ENCODE data around the gene INIP.

INIP gene

GRCh38 chr9:112717661-112718331, at the start of gene INIP:
Gene INIP (minus strand): TSS chr9:112718117. CDS start chr9:112716485, 1,632 bp downstream.
- peak; percentile 86 for DNase-seq (ENCODE audit: low spot score)

- no peak for DNase-seq (ENCODE audit: low spot score)
These were observed 47.4 kb upstream of the INIP start for GRCh38 chr9:112765281-112765680.

GRCh38 chr9:112764837-112765236, 46.9 kb upstream of the INIP start:
- DNase-seq (ENCODE audit: low spot score), result peak; percentile 40

- DNase-seq (ENCODE audit: low spot score), result no peak
These were observed 46.4 kb upstream of the INIP start for GRCh38 chr9:112764344-112764743.

GRCh38 chr9:112762726-112763518, 45.0 kb upstream of the INIP start:
- DNase-seq (ENCODE audit: low spot score), result no peak

GRCh38 chr9:112761912-112762655, 44.2 kb upstream of the INIP start:
- no peak for DNase-seq (ENCODE audit: low spot score)

- DNase-seq (ENCODE audit: low spot score), result no peak
These were observed 42.9 kb upstream of the INIP start for GRCh38 chr9:112760821-112761220.

- DNase-seq (ENCODE audit: low spot score), result no peak
These were observed 40.0 kb upstream of the INIP start for GRCh38 chr9:112757940-112758339.

GRCh38 chr9:112757282-112757883, 39.5 kb upstream of the INIP start:
- no peak for DNase-seq (ENCODE audit: low spot score)

- DNase-seq (ENCODE audit: low spot score), result no peak
These were observed 37.8 kb upstream of the INIP start for GRCh38 chr9:112755675-112756074.

- no peak for DNase-seq (ENCODE audit: low spot score)
These were observed 37.1 kb upstream of the INIP start for GRCh38 chr9:112755016-112755427.

- no peak for DNase-seq (ENCODE audit: low spot score)
These were observed 36.7 kb upstream of the INIP start for GRCh38 chr9:112754578-112754977.

- DNase-seq (ENCODE audit: low spot score), result no peak
These were observed 35.8 kb upstream of the INIP start for GRCh38 chr9:112753725-112754124.

- no peak for DNase-seq (ENCODE audit: low spot score)
These were observed 34.6 kb upstream of the INIP start for GRCh38 chr9:112752334-112753125.

- peak; percentile 85 for DNase-seq (ENCODE audit: low spot score)
These were observed 33.3 kb upstream of the INIP start for GRCh38 chr9:112751056-112751795.

- no peak for DNase-seq (ENCODE audit: low spot score)
These were observed 32.8 kb upstream of the INIP start for GRCh38 chr9:112750764-112751055.

- DNase-seq (ENCODE audit: low spot score), result peak; percentile 88
These were observed 32.3 kb upstream of the INIP start, which contains the start of gene SNX30 for GRCh38 chr9:112750016-112750763. Gene SNX30 (plus strand): TSS chr9:112750760. CDS start chr9:112751002, 242 bp downstream.

GRCh38 chr9:112747094-112747493, 29.2 kb upstream of the INIP start:
- DNase-seq (ENCODE audit: low spot score), result no peak

- no peak for DNase-seq (ENCODE audit: low spot score)
These were observed 26.3 kb upstream of the INIP start for GRCh38 chr9:112744177-112744576.

GRCh38 chr9:112743216-112743836, 25.4 kb upstream of the INIP start:
- DNase-seq (ENCODE audit: low spot score), result no peak

Data from HuH-7.5 (cell line).